ENCODE measurements around the gene TNFAIP3.

Gene TNFAIP3

GRCh38 chr6:137860394-137861005 lies 6.6 kb upstream of the TNFAIP3 start:
- DNase-seq (ENCODE audit: low read depth, low spot score) = no peak
- H3K36me3 ChIP-seq (ENCODE audit: insufficient read depth, insufficient read length, low read length) = no peaks in the 10 kb centered on the region
- no peak overlapping the region for H3K9ac ChIP-seq (ENCODE audit: insufficient read length, low read depth)
- H3K4me1 ChIP-seq (ENCODE audit: insufficient read depth, insufficient read length) = peaks cover 9% of the 10 kb centered on the region
- no peaks in the 10 kb centered on the region for H3K27me3 ChIP-seq (ENCODE audit: insufficient read depth, insufficient read length)
- H3K4me3 ChIP-seq (ENCODE audit: insufficient read length, low read depth) = no peak overlapping the region
- H3K9me3 ChIP-seq (ENCODE audit: insufficient read depth, low read length) = no peaks in the 10 kb centered on the region
- TF ChIP-seq YY1 (IDR thresholded peaks at IDR 0.05; ENCODE audit: insufficient read depth, insufficient read length) (no peak), ZNF274 (IDR thresholded peaks at IDR 0.05; ENCODE audit: low read depth, low read length) (no peak), SUZ12 (IDR thresholded peaks at IDR 0.05; ENCODE audit: extremely low read depth, insufficient read depth, insufficient read length) (no peak)

- Histone ChIP-seq H3K9me3 (ENCODE audit: insufficient read depth, low read length) (no peaks in the 10 kb centered on the region), H3K27me3 (ENCODE audit: insufficient read depth, insufficient read length) (no peaks in the 10 kb centered on the region), H3K9ac (ENCODE audit: insufficient read length, low read depth) (no peak overlapping the region), H3K36me3 (ENCODE audit: insufficient read depth, insufficient read length, low read length) (no peaks in the 10 kb centered on the region), H3K4me3 (ENCODE audit: insufficient read length, low read depth) (no peak overlapping the region), H3K4me1 (ENCODE audit: insufficient read depth, insufficient read length) (peaks cover 9% of the 10 kb centered on the region)
- TF ChIP-seq SUZ12 (IDR thresholded peaks at IDR 0.05; ENCODE audit: extremely low read depth, insufficient read depth, insufficient read length) = no peak
- no peak for TF ChIP-seq ZNF274 (IDR thresholded peaks at IDR 0.05; ENCODE audit: low read depth, low read length)
- TF ChIP-seq YY1 (IDR thresholded peaks at IDR 0.05; ENCODE audit: insufficient read depth, insufficient read length) = no peak
- no peak for DNase-seq (ENCODE audit: low read depth, low spot score)
These were observed 5.3 kb upstream of the TNFAIP3 start for GRCh38 chr6:137861550-137862337.

GRCh38 chr6:137862419-137863090 lies 4.5 kb upstream of the TNFAIP3 start:
- TF ChIP-seq ZNF274 (IDR thresholded peaks at IDR 0.05; ENCODE audit: low read depth, low read length) (no peak), YY1 (IDR thresholded peaks at IDR 0.05; ENCODE audit: insufficient read depth, insufficient read length) (no peak), SUZ12 (IDR thresholded peaks at IDR 0.05; ENCODE audit: extremely low read depth, insufficient read depth, insufficient read length) (no peak)
- Histone ChIP-seq H3K27me3 (ENCODE audit: insufficient read depth, insufficient read length) (peaks cover 2% of the 10 kb centered on the region), H3K36me3 (ENCODE audit: insufficient read depth, insufficient read length, low read length) (no peaks in the 10 kb centered on the region), H3K9ac (ENCODE audit: insufficient read length, low read depth) (no peak overlapping the region), H3K4me1 (ENCODE audit: insufficient read depth, insufficient read length) (peaks cover 9% of the 10 kb centered on the region), H3K4me3 (ENCODE audit: insufficient read length, low read depth) (no peak overlapping the region), H3K9me3 (ENCODE audit: insufficient read depth, low read length) (no peaks in the 10 kb centered on the region)
- DNase-seq (ENCODE audit: low read depth, low spot score) = no peak

GRCh38 chr6:137863091-137863797 lies 3.8 kb upstream of the TNFAIP3 start:
- H3K27me3 ChIP-seq (ENCODE audit: insufficient read depth, insufficient read length) = peaks cover 9% of the 10 kb centered on the region

GRCh38 chr6:137864812-137865508 lies 2.1 kb upstream of the TNFAIP3 start:
- DNase-seq (ENCODE audit: low read depth, low spot score) = no peak
- Histone ChIP-seq H3K36me3 (ENCODE audit: insufficient read depth, insufficient read length, low read length) (peaks cover 2% of the 10 kb centered on the region), H3K27me3 (ENCODE audit: insufficient read depth, insufficient read length) (peaks cover 18% of the 10 kb centered on the region), H3K9ac (ENCODE audit: insufficient read length, low read depth) (no peak overlapping the region), H3K4me3 (ENCODE audit: insufficient read length, low read depth) (no peak overlapping the region), H3K9me3 (ENCODE audit: insufficient read depth, low read length) (no peaks in the 10 kb centered on the region), H3K4me1 (ENCODE audit: insufficient read depth, insufficient read length) (peaks cover 9% of the 10 kb centered on the region)
- TF ChIP-seq ZNF274 (IDR thresholded peaks at IDR 0.05; ENCODE audit: low read depth, low read length) = no peak
- no peak for TF ChIP-seq YY1 (IDR thresholded peaks at IDR 0.05; ENCODE audit: insufficient read depth, insufficient read length)
- TF ChIP-seq SUZ12 (IDR thresholded peaks at IDR 0.05; ENCODE audit: extremely low read depth, insufficient read depth, insufficient read length) = no peak

More at GRCh38 chr6:137863091-137863797, 3.8 kb upstream of the TNFAIP3 start:
- H3K9ac ChIP-seq (ENCODE audit: insufficient read length, low read depth) = no peak overlapping the region
- no peaks in the 10 kb centered on the region for H3K9me3 ChIP-seq (ENCODE audit: insufficient read depth, low read length)
- no peak for TF ChIP-seq SUZ12 (IDR thresholded peaks at IDR 0.05; ENCODE audit: extremely low read depth, insufficient read depth, insufficient read length)
- no peak for TF ChIP-seq YY1 (IDR thresholded peaks at IDR 0.05; ENCODE audit: insufficient read depth, insufficient read length)
- no peak for TF ChIP-seq ZNF274 (IDR thresholded peaks at IDR 0.05; ENCODE audit: low read depth, low read length)
- no peak for DNase-seq (ENCODE audit: low read depth, low spot score)
- no peak overlapping the region for H3K4me3 ChIP-seq (ENCODE audit: insufficient read length, low read depth)
- H3K4me1 ChIP-seq (ENCODE audit: insufficient read depth, insufficient read length) = peaks cover 9% of the 10 kb centered on the region
- no peaks in the 10 kb centered on the region for H3K36me3 ChIP-seq (ENCODE audit: insufficient read depth, insufficient read length, low read length)

- Histone ChIP-seq H3K27me3 (ENCODE audit: insufficient read depth, insufficient read length) (peaks cover 18% of the 10 kb centered on the region), H3K9me3 (ENCODE audit: insufficient read depth, low read length) (no peaks in the 10 kb centered on the region), H3K9ac (ENCODE audit: insufficient read length, low read depth) (peak overlapping the region; percentile 71), H3K4me1 (ENCODE audit: insufficient read depth, insufficient read length) (peaks cover 7% of the 10 kb centered on the region), H3K36me3 (ENCODE audit: insufficient read depth, insufficient read length, low read length) (peaks cover 5% of the 10 kb centered on the region), H3K4me3 (ENCODE audit: insufficient read length, low read depth) (peak overlapping the region; percentile 43)
- DNase-seq (ENCODE audit: low read depth, low spot score) = no peak
- no peak for TF ChIP-seq ZNF274 (IDR thresholded peaks at IDR 0.05; ENCODE audit: low read depth, low read length)
- no peak for TF ChIP-seq YY1 (IDR thresholded peaks at IDR 0.05; ENCODE audit: insufficient read depth, insufficient read length)
- TF ChIP-seq SUZ12 (IDR thresholded peaks at IDR 0.05; ENCODE audit: extremely low read depth, insufficient read depth, insufficient read length) = no peak
These were observed 702 bp upstream of the TNFAIP3 start for GRCh38 chr6:137866200-137866913.

Data from NT2/D1 (cell line).